Mesenchymal stem cell (in vitro differentiated cells and primary cell): ENCODE data around the gene TFCP2L1.

Experiments
- DNase-seq: peaks from one replicate; pipeline ENCODE4 v3.0.0-alpha.2; 2013
- H2AFZ ChIP-seq: one replicate; pipeline ENCODE4 v1.6.1; 2013; ENCODE audit warnings: low read depth, mild to moderate bottlenecking, control low read depth, inconsistent platforms, low read length, moderate library complexity
- H2AK5ac ChIP-seq: 2 replicates; pipeline ENCODE4 v1.6.1; 2013; ENCODE audit warnings: low read length, moderate library complexity, mild to moderate bottlenecking, inconsistent platforms; ENCODE audit not compliant: severe bottlenecking
- H2BK120ac ChIP-seq: one replicate; pipeline ENCODE4 v1.6.1; 2013; ENCODE audit warnings: low read depth, mild to moderate bottlenecking, inconsistent platforms, low read length, moderate library complexity
- H2BK12ac ChIP-seq, 2 experiments: one replicate each; pipeline ENCODE4 v1.6.1; 2013; ENCODE audit warnings: inconsistent platforms in 2 of 2, low read length in 2 of 2, mild to moderate bottlenecking in 2 of 2, moderate library complexity in 2 of 2, control low read depth in 1 of 2
- H2BK15ac ChIP-seq: one replicate; pipeline ENCODE4 v1.6.1; 2013; ENCODE audit warnings: mild to moderate bottlenecking, low read depth, inconsistent platforms; ENCODE audit not compliant: poor library complexity, severe bottlenecking
- H2BK5ac ChIP-seq: 2 replicates; pipeline ENCODE4 v1.6.1; 2013; ENCODE audit warnings: low read depth, mild to moderate bottlenecking, low read length, control low read depth, inconsistent platforms; ENCODE audit not compliant: poor library complexity, severe bottlenecking
- H3K14ac ChIP-seq, 2 experiments: one replicate each; pipeline ENCODE4 v1.6.1; 2013; ENCODE audit warnings: inconsistent platforms in 2 of 2, low read length in 2 of 2, control low read depth in 1 of 2, mild to moderate bottlenecking in 1 of 2, moderate library complexity in 1 of 2
- H3K18ac ChIP-seq, 2 experiments: one replicate each; pipeline ENCODE4 v1.6.1; 2013; ENCODE audit warnings: inconsistent platforms in 2 of 2, low read length in 2 of 2, control low read depth in 1 of 2, low read depth in 1 of 2, mild to moderate bottlenecking in 1 of 2
- H3K23ac ChIP-seq, 2 experiments: one replicate each; pipeline ENCODE4 v1.6.1; 2013; ENCODE audit warnings: inconsistent platforms in 2 of 2, low read length in 2 of 2, mild to moderate bottlenecking in 2 of 2, moderate library complexity in 2 of 2, control low read depth in 1 of 2
- H3K27ac ChIP-seq: 2 replicates; pipeline ENCODE4 v1.5.1; 2013; ENCODE audit warnings: mild to moderate bottlenecking, moderate library complexity, low read length, control low read depth, inconsistent platforms; ENCODE audit not compliant: poor library complexity, severe bottlenecking
- H3K27me3 ChIP-seq, 2 experiments: 2 replicates each; pipeline versions ENCODE4 v1.6.1 to v1.7.0; 2013; ENCODE audit warnings: low read length in 2 of 2, mild to moderate bottlenecking in 2 of 2, moderate library complexity in 2 of 2, control low read depth in 1 of 2, inconsistent platforms in 1 of 2; ENCODE audit not compliant: control insufficient read depth in 1 of 2, insufficient read depth in 1 of 2
- H3K36me3 ChIP-seq, 2 experiments: 2 replicates each; pipeline versions ENCODE4 v1.6.1 to v1.7.0; 2013; ENCODE audit warnings: low read length in 2 of 2, control low read depth in 1 of 2, inconsistent platforms in 1 of 2, low read depth in 1 of 2, mild to moderate bottlenecking in 1 of 2; ENCODE audit not compliant: insufficient read depth in 2 of 2, control insufficient read depth in 1 of 2
- H3K4ac ChIP-seq, 2 experiments: one replicate each; pipeline ENCODE4 v1.6.1; 2013; ENCODE audit warnings: inconsistent platforms in 2 of 2, low read length in 2 of 2, mild to moderate bottlenecking in 2 of 2, moderate library complexity in 2 of 2, control low read depth in 1 of 2, low read depth in 1 of 2
- H3K4me1 ChIP-seq: 2 replicates; pipeline ENCODE4 v1.6.1; 2013; ENCODE audit warnings: low read depth, low read length, control low read depth; ENCODE audit not compliant: control insufficient read depth, insufficient read depth
- H3K4me2 ChIP-seq: 2 replicates; pipeline ENCODE4 v1.6.1; 2013; ENCODE audit warnings: low read length, mild to moderate bottlenecking, inconsistent platforms; ENCODE audit not compliant: poor library complexity, severe bottlenecking
- H3K4me3 ChIP-seq, 2 experiments: 2 replicates each; pipeline versions ENCODE4 v1.5.1 to v1.7.0; 2013; ENCODE audit warnings: low read length in 2 of 2, mild to moderate bottlenecking in 2 of 2, control low read depth in 1 of 2, low read depth in 1 of 2; ENCODE audit not compliant: insufficient read depth in 1 of 2
- H3K79me1 ChIP-seq: replicated peaks from 2 replicates; pipeline ENCODE4 v1.6.1; 2013; ENCODE audit warnings: mild to moderate bottlenecking, control low read depth, low read length, inconsistent platforms; ENCODE audit not compliant: poor library complexity, severe bottlenecking
- H3K9ac ChIP-seq: 2 replicates; pipeline ENCODE4 v1.7.0; 2013; ENCODE audit warnings: mild to moderate bottlenecking, low read length, moderate library complexity
- H3K9me3 ChIP-seq: 2 replicates; pipeline ENCODE4 v1.7.0; 2013; ENCODE audit warnings: mild to moderate bottlenecking, low read length; ENCODE audit not compliant: control insufficient read depth
- H4K8ac ChIP-seq: one replicate; pipeline ENCODE4 v1.6.1; 2013; ENCODE audit warnings: inconsistent platforms, mild to moderate bottlenecking, low read length, moderate library complexity
- H4K91ac ChIP-seq: one replicate; pipeline ENCODE4 v1.6.1; 2013; ENCODE audit warnings: mild to moderate bottlenecking, low read length, inconsistent platforms
- WGBS: methylation state at CpG from one replicate; pipeline ENCODE4 v1.1.7; 2013; ENCODE audit warnings: mixed read lengths; 5-methylcytosine and 5-hydroxymethylcytosine counted together

Gene TFCP2L1

DNA sequence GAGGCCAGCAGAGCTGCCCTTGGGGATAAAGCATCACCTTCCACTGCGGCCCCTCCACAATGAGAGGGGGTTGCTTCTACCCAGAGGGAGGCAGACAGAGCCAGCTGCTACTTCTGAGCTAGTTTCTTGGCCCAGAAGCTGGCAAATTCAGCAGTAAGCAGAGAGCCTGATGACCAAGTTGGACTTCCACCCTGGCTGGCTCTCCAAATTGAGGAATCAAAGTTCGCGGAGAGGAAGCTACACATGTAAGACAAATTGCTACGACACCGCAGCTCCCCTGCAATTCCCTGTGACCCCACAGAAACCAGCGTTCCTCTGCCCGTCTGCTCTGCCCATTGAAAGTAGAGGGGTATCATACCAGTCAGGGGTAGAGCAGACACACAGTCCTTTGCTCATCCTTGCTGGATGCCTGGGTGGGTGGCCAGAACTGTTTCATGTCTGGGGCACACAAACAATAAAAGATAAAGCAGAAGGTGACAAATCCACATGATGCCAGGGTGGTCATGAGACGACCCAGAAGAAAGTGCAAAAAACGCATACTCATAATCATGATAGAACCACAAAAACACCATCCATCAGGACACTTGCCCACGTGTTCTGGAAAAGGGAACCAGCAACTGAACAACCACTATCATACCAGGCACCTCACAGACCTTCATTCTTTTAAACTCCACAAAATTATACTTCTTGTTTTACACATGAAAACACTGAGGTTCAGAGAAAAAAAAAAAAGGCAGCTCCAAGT lies 5.4 kb downstream of the TFCP2L1 start:
- Histone ChIP-seq H4K91ac (no peak overlapping the region), H2BK120ac (no peak overlapping the region), H3K23ac (no peak overlapping the region), H3K14ac (no peak overlapping the region), H2BK5ac (no peak overlapping the region), H3K79me1 (no peaks in the 10 kb centered on the region), H3K4ac (no peak overlapping the region), H3K4me2 (no peak overlapping the region), H2AK5ac (no peak overlapping the region), H2BK15ac (no peak overlapping the region), H2AFZ (no peak overlapping the region), H3K4me1 (peaks cover 6% of the 10 kb centered on the region), H3K18ac (no peak overlapping the region), H3K9ac (no peak overlapping the region), H3K27me3 (peaks cover 36% of the 10 kb centered on the region in 2 experiments), H3K4me3 (no peak overlapping the region), H3K9me3 (no peaks in the 10 kb centered on the region), H3K36me3 (no peaks in the 10 kb centered on the region), H4K8ac (no peak overlapping the region), H3K27ac (no peak overlapping the region), H2BK12ac (no peak overlapping the region)
- WGBS = 91% methylated on average over 10 of the region's 10 CpGs
- DNase-seq = no peak

GRCh38 chr2:121276341-121276740 lies 8.7 kb downstream of the TFCP2L1 start:
- Histone ChIP-seq H4K8ac (no peak overlapping the region), H3K4ac (no peak overlapping the region), H3K14ac (no peak overlapping the region), H3K4me2 (no peak overlapping the region), H3K18ac (no peak overlapping the region), H2AK5ac (no peak overlapping the region), H3K27me3 (peaks cover 34 to 36% of the 10 kb centered on the region in 2 experiments), H3K79me1 (no peaks in the 10 kb centered on the region), H3K4me3 (no peak overlapping the region), H2BK15ac (no peak overlapping the region), H2AFZ (no peak overlapping the region), H3K36me3 (no peaks in the 10 kb centered on the region), H2BK12ac (no peak overlapping the region), H3K23ac (no peak overlapping the region), H3K9me3 (no peaks in the 10 kb centered on the region), H3K27ac (no peak overlapping the region), H2BK120ac (no peak overlapping the region), H4K91ac (no peak overlapping the region), H3K4me1 (no peaks in the 10 kb centered on the region), H2BK5ac (no peak overlapping the region), H3K9ac (no peak overlapping the region)
- 91% methylated on average over 3 of the region's 6 CpGs for WGBS
- no peak for DNase-seq

GRCh38 chr2:121273116-121273515 lies 11.9 kb downstream of the TFCP2L1 start:
- no peak overlapping the region for H2AFZ ChIP-seq
- no peak overlapping the region for H4K8ac ChIP-seq
- peaks cover 21 to 22% of the 10 kb centered on the region in 2 experiments for H3K27me3 ChIP-seq
- WGBS = 71% methylated on average over 3 of the region's 3 CpGs
- H3K27ac ChIP-seq = no peak overlapping the region
- no peak overlapping the region for H3K14ac ChIP-seq
- H3K18ac ChIP-seq = no peak overlapping the region
- H2BK5ac ChIP-seq = no peak overlapping the region
- H3K4me2 ChIP-seq = no peak overlapping the region
- H3K23ac ChIP-seq = no peak overlapping the region
- no peaks in the 10 kb centered on the region for H3K4me1 ChIP-seq
- H3K36me3 ChIP-seq = no peaks in the 10 kb centered on the region
- H3K9me3 ChIP-seq = no peaks in the 10 kb centered on the region
- no peak overlapping the region for H2AK5ac ChIP-seq
- H3K9ac ChIP-seq = no peak overlapping the region
- H4K91ac ChIP-seq = no peak overlapping the region
- no peak overlapping the region for H2BK120ac ChIP-seq
- H2BK12ac ChIP-seq = no peak overlapping the region
- no peak overlapping the region for H2BK15ac ChIP-seq
- H3K79me1 ChIP-seq = no peaks in the 10 kb centered on the region
- DNase-seq = no peak
- H3K4me3 ChIP-seq = no peak overlapping the region
- no peak overlapping the region for H3K4ac ChIP-seq

- DNase-seq = no peak
- H3K18ac ChIP-seq = no peak overlapping the region
- H4K8ac ChIP-seq = no peak overlapping the region
- H4K91ac ChIP-seq = no peak overlapping the region
- no peak overlapping the region for H3K27ac ChIP-seq
- H2BK15ac ChIP-seq = no peak overlapping the region
- H3K9ac ChIP-seq = no peak overlapping the region
- no peak overlapping the region for H2BK12ac ChIP-seq
- no peak overlapping the region for H3K23ac ChIP-seq
- no peak overlapping the region for H3K4me2 ChIP-seq
- H2AFZ ChIP-seq = no peak overlapping the region
- H3K79me1 ChIP-seq = no peaks in the 10 kb centered on the region
- H3K4me3 ChIP-seq = no peak overlapping the region
- no peaks in the 10 kb centered on the region for H3K36me3 ChIP-seq
- H3K4ac ChIP-seq = no peak overlapping the region
- H3K14ac ChIP-seq = no peak overlapping the region
- 100% methylated on average over 2 of the region's 3 CpGs for WGBS
- no peaks in the 10 kb centered on the region for H3K9me3 ChIP-seq
- H3K27me3 ChIP-seq = peaks cover 21 to 22% of the 10 kb centered on the region in 2 experiments
- H2BK5ac ChIP-seq = no peak overlapping the region
- H2AK5ac ChIP-seq = no peak overlapping the region
- H2BK120ac ChIP-seq = no peak overlapping the region
- no peaks in the 10 kb centered on the region for H3K4me1 ChIP-seq
Measured at GRCh38 chr2:121272596-121272995, 12.4 kb downstream of the TFCP2L1 start.
